Hematopoietic multipotent progenitor cell treated with erythropoietin and hydrocortisone succinate and interleukin-3 and kit ligand, for 15 days (in vitro differentiated cells): Measurements from ENCODE around the gene PCSK4.
"Not testable (repeated sequence)": the region's sequence is repeated elsewhere in the genome, so short reads cannot be mapped to it uniquely, and the experiment has no call there.

Source experiments
- DNase-seq: peaks from one replicate; pipeline ENCODE4 v3.0.0-alpha.2; 2015; ENCODE audit warnings: low spot score

The PCSK4 gene

GRCh38 chr19:1505012-1505411 lies 14.9 kb upstream of the PCSK4 start:
- DNase-seq = no peak

- DNase-seq = no peak
Measured at GRCh38 chr19:1503925-1504773, 14.0 kb upstream of the PCSK4 start.

- DNase-seq = peak; percentile 38
Measured at GRCh38 chr19:1503089-1503924, 13.2 kb upstream of the PCSK4 start.

- no peak for DNase-seq
Measured at GRCh38 chr19:1502433-1503088, 12.4 kb upstream of the PCSK4 start.

- DNase-seq = no peak
Measured at GRCh38 chr19:1501200-1501595, 11.0 kb upstream of the PCSK4 start.

- DNase-seq = not testable (repeated sequence)
Measured at GRCh38 chr19:1499231-1499630, 9.1 kb upstream of the PCSK4 start.

GRCh38 chr19:1497578-1498235 lies 7.6 kb upstream of the PCSK4 start:
- DNase-seq = no peak

- no peak for DNase-seq
Measured at GRCh38 chr19:1496714-1497577, 6.8 kb upstream of the PCSK4 start.

GRCh38 chr19:1495799-1496713 lies 5.9 kb upstream of the PCSK4 start:
- DNase-seq = no peak

- DNase-seq = no peak
Measured at GRCh38 chr19:1495051-1495798, 5.1 kb upstream of the PCSK4 start.

GRCh38 chr19:1494115-1494815 lies 4.1 kb upstream of the PCSK4 start:
- DNase-seq = no peak

- no peak for DNase-seq
Measured at GRCh38 chr19:1492474-1493006, 2.4 kb upstream of the PCSK4 start.

- no peak for DNase-seq
Measured at GRCh38 chr19:1491849-1492170, 1.7 kb upstream of the PCSK4 start.

GRCh38 chr19:1491114-1491848 lies 1.1 kb upstream of the PCSK4 start, which contains the start of gene REEP6:
Gene REEP6 (plus strand): TSS chr19:1491181. CDS start chr19:1491270, 89 bp downstream.
- DNase-seq = no peak

- no peak for DNase-seq
Measured at GRCh38 chr19:1489463-1490310, 463 bp downstream of the PCSK4 start.

GRCh38 chr19:1488282-1488601 lies 1.9 kb downstream of the PCSK4 start:
- DNase-seq = no peak
